OCI-LY1 (cell line): ENCODE results near the gene DYNC1I1.

Source experiments
- CTCF ChIP-seq: fragments of 200-600 bp; sonication (generic), shearing (Covaris generic); IDR thresholded peaks from 2 replicates; pipeline ENCODE4 v1.5.1; 2017; ENCODE audit warnings: mild to moderate bottlenecking, antibody characterized with exemption, low read length, moderate library complexity, mixed read lengths
- EZH2 ChIP-seq: fragments of 200-600 bp; sonication (generic), shearing (Covaris generic); IDR thresholded peaks from 2 replicates; pipeline ENCODE4 v1.8.0; 2017; ENCODE audit warnings: borderline replicate concordance, mixed run types, mild to moderate bottlenecking, antibody characterized with exemption, low read length, moderate library complexity, mixed read lengths

GRCh38 chr7:96135241-96135640, 362.9 kb downstream of the DYNC1I1 start:
- TF ChIP-seq CTCF, result no peak
- TF ChIP-seq EZH2, result no peak
